Measurements from ENCODE around the gene TSPYL2.

TSPYL2 gene

GRCh38 chrX:53044995-53045394 is 37.2 kb upstream of the TSPYL2 start:
- H4K20me1 ChIP-seq (ENCODE audit: insufficient read depth, low read length): no peaks in the 10 kb centered on the region
- TF ChIP-seq CTCF (IDR thresholded peaks at IDR 0.05; ENCODE audit: low read length) (no peak), EZH2 (IDR thresholded peaks at IDR 0.05; ENCODE audit: borderline replicate concordance, low read length) (no peak)
- H3K9me3 ChIP-seq (ENCODE audit: low read length): no peaks in the 10 kb centered on the region
- no peak overlapping the region for H3K9ac ChIP-seq (ENCODE audit: low read length)
- no peaks in the 10 kb centered on the region for H3K27me3 ChIP-seq (ENCODE audit: insufficient read depth, low read length)
- H3K27ac ChIP-seq (ENCODE audit: low read depth, low read length, poor library complexity, severe bottlenecking): no peak overlapping the region
- no peaks in the 10 kb centered on the region for H3F3A ChIP-seq (ENCODE audit: insufficient read depth, low read length)
- H3K4me3 ChIP-seq (ENCODE audit: low read depth, low read length, poor library complexity, severe bottlenecking): no peak overlapping the region
- no peaks in the 10 kb centered on the region for H3K9me2 ChIP-seq (ENCODE audit: low read depth, low read length)
- no peaks in the 10 kb centered on the region for H3K79me2 ChIP-seq (ENCODE audit: insufficient read depth, low read length)
- no peaks in the 10 kb centered on the region for H3K4me1 ChIP-seq (ENCODE audit: insufficient read depth, low read length, severe bottlenecking)
- no peaks in the 10 kb centered on the region for H3K36me3 ChIP-seq (ENCODE audit: insufficient read depth, low read length)
- H2AFZ ChIP-seq (ENCODE audit: low read length): no peak overlapping the region
- H3K4me2 ChIP-seq (ENCODE audit: low read length): no peak overlapping the region

DNA sequence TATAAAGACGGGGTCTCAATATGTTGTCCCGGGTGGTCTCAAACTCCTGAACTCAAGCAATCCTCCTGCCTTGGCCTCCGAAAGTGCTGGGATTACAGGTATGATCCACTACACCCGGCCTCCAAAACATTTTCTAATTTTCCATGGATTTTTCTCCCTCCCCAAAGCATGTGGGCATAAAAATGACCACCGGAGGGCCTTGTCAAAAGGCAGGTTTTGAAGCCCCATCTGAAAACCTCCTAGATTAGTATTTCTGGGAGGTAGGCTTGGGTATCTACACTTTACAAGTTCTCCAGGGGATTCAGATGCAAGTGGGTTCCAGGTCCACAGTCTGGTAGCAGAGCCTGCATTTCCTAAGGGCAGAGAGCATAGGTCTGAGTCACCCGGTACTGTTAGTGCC is 34.9 kb upstream of the TSPYL2 start:
- Histone ChIP-seq H3K27me3 (ENCODE audit: insufficient read depth, low read length) (no peaks in the 10 kb centered on the region), H3K9me2 (ENCODE audit: low read depth, low read length) (no peaks in the 10 kb centered on the region), H3K27ac (ENCODE audit: low read depth, low read length, poor library complexity, severe bottlenecking) (no peak overlapping the region), H3K4me3 (ENCODE audit: low read depth, low read length, poor library complexity, severe bottlenecking) (no peak overlapping the region), H3K4me2 (ENCODE audit: low read length) (no peak overlapping the region), H3K9me3 (ENCODE audit: low read length) (no peaks in the 10 kb centered on the region), H3K79me2 (ENCODE audit: insufficient read depth, low read length) (no peaks in the 10 kb centered on the region), H3K9ac (ENCODE audit: low read length) (no peak overlapping the region), H4K20me1 (ENCODE audit: insufficient read depth, low read length) (no peaks in the 10 kb centered on the region), H3K4me1 (ENCODE audit: insufficient read depth, low read length, severe bottlenecking) (no peaks in the 10 kb centered on the region), H3K36me3 (ENCODE audit: insufficient read depth, low read length) (no peaks in the 10 kb centered on the region), H3F3A (ENCODE audit: insufficient read depth, low read length) (no peaks in the 10 kb centered on the region), H2AFZ (ENCODE audit: low read length) (no peak overlapping the region)
- TF ChIP-seq CTCF (IDR thresholded peaks at IDR 0.05; ENCODE audit: low read length) (peak; percentile 11; the same call in 1 of the 2 replicates), EZH2 (IDR thresholded peaks at IDR 0.05; ENCODE audit: borderline replicate concordance, low read length) (no peak)

DNA sequence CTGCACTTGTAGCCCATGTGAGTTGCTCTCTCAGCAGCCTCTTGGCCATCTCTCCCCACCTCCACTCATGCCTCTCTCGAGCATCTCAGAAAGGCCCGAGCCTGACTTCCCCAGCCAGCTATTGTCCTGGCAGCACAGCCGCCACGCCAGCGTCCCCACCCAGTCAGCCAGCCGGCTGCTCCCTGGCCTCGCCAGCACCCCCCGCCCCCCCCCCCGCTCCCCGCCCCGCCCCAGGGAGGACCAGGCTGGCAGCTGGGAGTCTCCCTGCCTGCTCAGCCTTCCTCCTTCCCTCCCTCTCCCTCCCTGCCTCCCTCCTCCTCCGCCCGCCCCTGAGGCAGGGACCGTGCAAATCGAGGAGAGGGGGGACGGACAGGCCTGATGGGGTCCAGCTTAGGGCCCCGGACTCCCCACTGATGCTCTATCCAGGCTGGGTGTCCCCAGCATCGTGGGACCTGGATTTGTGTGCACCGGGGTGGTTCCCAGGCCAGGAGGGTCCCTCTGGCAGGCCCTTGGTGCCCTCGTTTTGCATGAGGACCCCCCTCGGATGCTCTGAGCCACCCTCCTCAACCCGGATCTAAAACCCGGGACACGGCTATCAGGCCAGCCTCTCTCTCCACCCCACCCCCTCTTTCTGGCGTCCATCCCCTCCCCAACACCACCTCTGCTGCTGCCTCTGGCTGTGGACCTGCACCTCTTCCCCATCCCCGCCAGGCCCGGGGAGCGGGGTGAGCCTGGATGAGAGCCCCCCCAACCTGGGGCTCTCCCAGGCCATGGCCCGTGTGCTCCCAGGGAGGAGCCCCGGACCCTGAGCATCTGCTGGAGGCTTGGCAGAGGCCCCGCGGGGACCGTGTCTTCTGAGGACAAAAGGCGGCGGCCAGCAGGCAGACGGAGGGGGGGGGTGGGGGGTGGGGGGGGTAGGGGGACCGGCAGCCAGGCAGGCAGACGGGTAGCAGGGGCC is 33.7 kb upstream of the TSPYL2 start, which contains the start of gene GPR173:
Gene GPR173 (plus strand): TSS at position 621 of the 958 bp plus-strand sequence. CDS start 27,833 bp downstream, outside the sequence.
- no peaks in the 10 kb centered on the region for H3K36me3 ChIP-seq (ENCODE audit: insufficient read depth, low read length)
- no peak within 1 kb of the TSS for H3K9ac ChIP-seq (ENCODE audit: low read length)
- no peaks in the 10 kb centered on the region for H3K9me2 ChIP-seq (ENCODE audit: low read depth, low read length)
- TF ChIP-seq EZH2 (IDR thresholded peaks at IDR 0.05; ENCODE audit: borderline replicate concordance, low read length): no peak
- TF ChIP-seq CTCF (IDR thresholded peaks at IDR 0.05; ENCODE audit: low read length): no peak
- H3K4me3 ChIP-seq (ENCODE audit: low read depth, low read length, poor library complexity, severe bottlenecking): no peak within 1 kb of the TSS
- no peaks in the 10 kb centered on the region for H3K9me3 ChIP-seq (ENCODE audit: low read length)
- H3K79me2 ChIP-seq (ENCODE audit: insufficient read depth, low read length): no peaks in the 10 kb centered on the region
- no peak within 1 kb of the TSS for H3K27ac ChIP-seq (ENCODE audit: low read depth, low read length, poor library complexity, severe bottlenecking)
- H3F3A ChIP-seq (ENCODE audit: insufficient read depth, low read length): no peaks in the 10 kb centered on the region
- H3K27me3 ChIP-seq (ENCODE audit: insufficient read depth, low read length): no peaks in the 10 kb centered on the region
- H3K4me2 ChIP-seq (ENCODE audit: low read length): no peak within 1 kb of the TSS
- H4K20me1 ChIP-seq (ENCODE audit: insufficient read depth, low read length): no peaks in the 10 kb centered on the region
- H3K4me1 ChIP-seq (ENCODE audit: insufficient read depth, low read length, severe bottlenecking): no peaks in the 10 kb centered on the region
- no peak within 1 kb of the TSS for H2AFZ ChIP-seq (ENCODE audit: low read length)
